Measurements from ENCODE around the gene KMT2C. TPM values are rescaled to one million over a fixed set of nuclear protein-coding genes. Genes with fewer than 3 reads are reported as not detected.

KMT2C gene
- total and polyA plus RNA-seq, 10 of the 15 experiments (the other 5 are each of a cell fraction or from before 2014, with no cell fraction given), result 3.3 to 45.2 (median 19.2) TPM

DNA sequence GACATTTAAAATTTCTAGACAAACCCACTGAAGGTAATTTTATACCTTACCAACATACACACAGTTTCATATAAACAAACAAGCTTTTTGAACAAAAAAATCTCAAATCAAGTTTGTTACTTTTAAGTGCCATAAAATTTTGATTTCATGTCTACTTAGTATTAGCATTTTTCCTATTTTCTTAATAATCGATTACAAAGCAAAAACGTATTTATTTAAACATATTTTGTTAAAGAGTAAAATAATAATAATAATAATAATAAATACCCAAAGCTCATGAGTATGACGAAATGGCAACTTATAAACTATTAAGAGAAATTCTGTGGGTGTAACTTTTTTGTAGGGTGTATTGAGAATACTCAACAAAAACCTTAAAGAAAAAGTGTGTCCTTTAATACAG, 232.7 kb downstream of the KMT2C start:
- ChIA-PET POLR2A (no interaction called here), CTCF (interaction anchor here (1.7 kb wide), 1 partner anchor 503 kb away, joined by 8 read pairs; no protein-coding TSS in a partner anchor), SMC1A (ENCODE audit: uncharacterized antibody, unreplicated experiment) (interaction anchor here (1.0 to 1.7 kb wide), 4 partner anchors 8 to 44 kb away, joined by 3 to 5 read pairs (median 4); no protein-coding TSS in a partner anchor), RAD21 (ENCODE audit: unreplicated experiment) (no interaction called here)
- Histone ChIP-seq H4K20me1 (ENCODE audit: control insufficient read depth, insufficient read depth) (no peaks in the 10 kb centered on the region), H3K9me3 (replicated peaks; ENCODE audit: control insufficient read depth, insufficient read depth, low read length) (no peaks in the 10 kb centered on the region), H3K27ac (ENCODE audit: control insufficient read depth, insufficient read depth) (no peak overlapping the region), H3K79me2 (ENCODE audit: control insufficient read depth, insufficient read depth, low read length) (no peaks in the 10 kb centered on the region), H3K4me3 (no peak overlapping the region), H3K4me1 (ENCODE audit: control insufficient read depth, insufficient read depth, low read length) (no peaks in the 10 kb centered on the region), H3K4me2 (ENCODE audit: control insufficient read depth, insufficient read depth) (no peak overlapping the region), H3K36me3 (ENCODE audit: control insufficient read depth in 2 of 2, insufficient read depth in 2 of 2, low read length in 1 of 2) (peaks cover 0 to 9% of the 10 kb centered on the region in 2 experiments; a peak in 3 of 4 replicates), H3K27me3 (replicated peaks in 1 of 2; ENCODE audit: control insufficient read depth in 2 of 2, insufficient read depth in 2 of 2, low read length in 1 of 2) (no peaks in the 10 kb centered on the region), H2AFZ (ENCODE audit: control insufficient read depth, low read depth, low read length) (no peak overlapping the region), H3K9ac (ENCODE audit: control insufficient read depth, insufficient read depth, low read length) (no peak overlapping the region)
- WGBS (ENCODE audit: insufficient coverage, insufficient replicate concordance, low lambda C conversion rate, missing lambda C conversion rate), result 99% methylated on average over 3 of the region's 3 CpGs
- FAIRE-seq, result no peak
- DNase-seq (ENCODE audit: low read depth, low spot score), result no peak
- TF ChIP-seq TBL1XR1 (IDR thresholded peaks at IDR 0.05; ENCODE audit: low read depth, low read length) (no peak), FOXK2 (IDR thresholded peaks at IDR 0.05) (no peak), ASH2L (IDR thresholded peaks at IDR 0.05; ENCODE audit: borderline replicate concordance, low read depth) (no peak), SMARCA5 (IDR thresholded peaks at IDR 0.05) (no peak), NFXL1 (IDR thresholded peaks at IDR 0.05; ENCODE audit: borderline replicate concordance) (no peak), BHLHE40 (IDR thresholded peaks at IDR 0.05; ENCODE audit: borderline replicate concordance in 1 of 2, low read depth in 2 of 2, low read length in 1 of 2) (no peak)
- TF ChIP-seq, protein P1, sequence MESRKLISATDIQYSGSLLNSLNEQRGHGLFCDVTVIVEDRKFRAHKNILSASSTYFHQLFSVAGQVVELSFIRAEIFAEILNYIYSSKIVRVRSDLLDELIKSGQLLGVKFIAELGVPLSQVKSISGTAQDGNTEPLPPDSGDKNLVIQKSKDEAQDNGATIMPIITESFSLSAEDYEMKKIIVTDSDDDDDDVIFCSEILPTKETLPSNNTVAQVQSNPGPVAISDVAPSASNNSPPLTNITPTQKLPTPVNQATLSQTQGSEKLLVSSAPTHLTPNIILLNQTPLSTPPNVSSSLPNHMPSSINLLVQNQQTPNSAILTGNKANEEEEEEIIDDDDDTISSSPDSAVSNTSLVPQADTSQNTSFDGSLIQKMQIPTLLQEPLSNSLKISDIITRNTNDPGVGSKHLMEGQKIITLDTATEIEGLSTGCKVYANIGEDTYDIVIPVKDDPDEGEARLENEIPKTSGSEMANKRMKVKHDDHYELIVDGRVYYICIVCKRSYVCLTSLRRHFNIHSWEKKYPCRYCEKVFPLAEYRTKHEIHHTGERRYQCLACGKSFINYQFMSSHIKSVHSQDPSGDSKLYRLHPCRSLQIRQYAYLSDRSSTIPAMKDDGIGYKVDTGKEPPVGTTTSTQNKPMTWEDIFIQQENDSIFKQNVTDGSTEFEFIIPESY (IDR thresholded peaks at IDR 0.05), result no peak
- TF ChIP-seq, protein P2, sequence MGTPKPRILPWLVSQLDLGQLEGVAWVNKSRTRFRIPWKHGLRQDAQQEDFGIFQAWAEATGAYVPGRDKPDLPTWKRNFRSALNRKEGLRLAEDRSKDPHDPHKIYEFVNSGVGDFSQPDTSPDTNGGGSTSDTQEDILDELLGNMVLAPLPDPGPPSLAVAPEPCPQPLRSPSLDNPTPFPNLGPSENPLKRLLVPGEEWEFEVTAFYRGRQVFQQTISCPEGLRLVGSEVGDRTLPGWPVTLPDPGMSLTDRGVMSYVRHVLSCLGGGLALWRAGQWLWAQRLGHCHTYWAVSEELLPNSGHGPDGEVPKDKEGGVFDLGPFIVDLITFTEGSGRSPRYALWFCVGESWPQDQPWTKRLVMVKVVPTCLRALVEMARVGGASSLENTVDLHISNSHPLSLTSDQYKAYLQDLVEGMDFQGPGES (IDR thresholded peaks at IDR 0.05), result no peak
- TF ChIP-seq, protein P3, sequence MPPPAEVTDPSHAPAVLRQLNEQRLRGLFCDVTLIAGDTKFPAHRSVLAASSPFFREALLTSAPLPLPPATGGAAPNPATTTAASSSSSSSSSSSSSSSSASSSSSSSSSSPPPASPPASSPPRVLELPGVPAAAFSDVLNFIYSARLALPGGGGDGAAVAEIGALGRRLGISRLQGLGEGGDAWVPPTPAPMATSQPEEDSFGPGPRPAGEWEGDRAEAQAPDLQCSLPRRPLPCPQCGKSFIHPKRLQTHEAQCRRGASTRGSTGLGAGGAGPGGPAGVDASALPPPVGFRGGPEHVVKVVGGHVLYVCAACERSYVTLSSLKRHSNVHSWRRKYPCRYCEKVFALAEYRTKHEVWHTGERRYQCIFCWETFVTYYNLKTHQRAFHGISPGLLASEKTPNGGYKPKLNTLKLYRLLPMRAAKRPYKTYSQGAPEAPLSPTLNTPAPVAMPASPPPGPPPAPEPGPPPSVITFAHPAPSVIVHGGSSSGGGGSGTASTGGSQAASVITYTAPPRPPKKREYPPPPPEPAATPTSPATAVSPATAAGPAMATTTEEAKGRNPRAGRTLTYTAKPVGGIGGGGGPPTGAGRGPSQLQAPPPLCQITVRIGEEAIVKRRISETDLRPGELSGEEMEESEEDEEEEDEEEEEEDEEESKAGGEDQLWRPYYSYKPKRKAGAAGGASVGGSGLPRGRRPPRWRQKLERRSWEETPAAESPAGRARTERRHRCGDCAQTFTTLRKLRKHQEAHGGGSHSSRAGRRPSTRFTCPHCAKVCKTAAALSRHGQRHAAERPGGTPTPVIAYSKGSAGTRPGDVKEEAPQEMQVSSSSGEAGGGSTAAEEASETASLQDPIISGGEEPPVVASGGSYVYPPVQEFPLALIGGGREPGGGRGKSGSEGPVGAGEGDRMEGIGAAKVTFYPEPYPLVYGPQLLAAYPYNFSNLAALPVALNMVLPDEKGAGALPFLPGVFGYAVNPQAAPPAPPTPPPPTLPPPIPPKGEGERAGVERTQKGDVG (CRISPR knock-in tag; IDR thresholded peaks at IDR 0.05), result no peak
- TF ChIP-seq, protein P4, sequence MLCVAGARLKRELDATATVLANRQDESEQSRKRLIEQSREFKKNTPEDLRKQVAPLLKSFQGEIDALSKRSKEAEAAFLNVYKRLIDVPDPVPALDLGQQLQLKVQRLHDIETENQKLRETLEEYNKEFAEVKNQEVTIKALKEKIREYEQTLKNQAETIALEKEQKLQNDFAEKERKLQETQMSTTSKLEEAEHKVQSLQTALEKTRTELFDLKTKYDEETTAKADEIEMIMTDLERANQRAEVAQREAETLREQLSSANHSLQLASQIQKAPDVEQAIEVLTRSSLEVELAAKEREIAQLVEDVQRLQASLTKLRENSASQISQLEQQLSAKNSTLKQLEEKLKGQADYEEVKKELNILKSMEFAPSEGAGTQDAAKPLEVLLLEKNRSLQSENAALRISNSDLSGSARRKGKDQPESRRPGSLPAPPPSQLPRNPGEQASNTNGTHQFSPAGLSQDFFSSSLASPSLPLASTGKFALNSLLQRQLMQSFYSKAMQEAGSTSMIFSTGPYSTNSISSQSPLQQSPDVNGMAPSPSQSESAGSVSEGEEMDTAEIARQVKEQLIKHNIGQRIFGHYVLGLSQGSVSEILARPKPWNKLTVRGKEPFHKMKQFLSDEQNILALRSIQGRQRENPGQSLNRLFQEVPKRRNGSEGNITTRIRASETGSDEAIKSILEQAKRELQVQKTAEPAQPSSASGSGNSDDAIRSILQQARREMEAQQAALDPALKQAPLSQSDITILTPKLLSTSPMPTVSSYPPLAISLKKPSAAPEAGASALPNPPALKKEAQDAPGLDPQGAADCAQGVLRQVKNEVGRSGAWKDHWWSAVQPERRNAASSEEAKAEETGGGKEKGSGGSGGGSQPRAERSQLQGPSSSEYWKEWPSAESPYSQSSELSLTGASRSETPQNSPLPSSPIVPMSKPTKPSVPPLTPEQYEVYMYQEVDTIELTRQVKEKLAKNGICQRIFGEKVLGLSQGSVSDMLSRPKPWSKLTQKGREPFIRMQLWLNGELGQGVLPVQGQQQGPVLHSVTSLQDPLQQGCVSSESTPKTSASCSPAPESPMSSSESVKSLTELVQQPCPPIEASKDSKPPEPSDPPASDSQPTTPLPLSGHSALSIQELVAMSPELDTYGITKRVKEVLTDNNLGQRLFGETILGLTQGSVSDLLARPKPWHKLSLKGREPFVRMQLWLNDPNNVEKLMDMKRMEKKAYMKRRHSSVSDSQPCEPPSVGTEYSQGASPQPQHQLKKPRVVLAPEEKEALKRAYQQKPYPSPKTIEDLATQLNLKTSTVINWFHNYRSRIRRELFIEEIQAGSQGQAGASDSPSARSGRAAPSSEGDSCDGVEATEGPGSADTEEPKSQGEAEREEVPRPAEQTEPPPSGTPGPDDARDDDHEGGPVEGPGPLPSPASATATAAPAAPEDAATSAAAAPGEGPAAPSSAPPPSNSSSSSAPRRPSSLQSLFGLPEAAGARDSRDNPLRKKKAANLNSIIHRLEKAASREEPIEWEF (IDR thresholded peaks at IDR 0.05; ENCODE audit: insufficient replicate concordance, low read depth, low read length), result no peak
- TF ChIP-seq, protein P5, sequence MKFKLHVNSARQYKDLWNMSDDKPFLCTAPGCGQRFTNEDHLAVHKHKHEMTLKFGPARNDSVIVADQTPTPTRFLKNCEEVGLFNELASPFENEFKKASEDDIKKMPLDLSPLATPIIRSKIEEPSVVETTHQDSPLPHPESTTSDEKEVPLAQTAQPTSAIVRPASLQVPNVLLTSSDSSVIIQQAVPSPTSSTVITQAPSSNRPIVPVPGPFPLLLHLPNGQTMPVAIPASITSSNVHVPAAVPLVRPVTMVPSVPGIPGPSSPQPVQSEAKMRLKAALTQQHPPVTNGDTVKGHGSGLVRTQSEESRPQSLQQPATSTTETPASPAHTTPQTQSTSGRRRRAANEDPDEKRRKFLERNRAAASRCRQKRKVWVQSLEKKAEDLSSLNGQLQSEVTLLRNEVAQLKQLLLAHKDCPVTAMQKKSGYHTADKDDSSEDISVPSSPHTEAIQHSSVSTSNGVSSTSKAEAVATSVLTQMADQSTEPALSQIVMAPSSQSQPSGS (IDR thresholded peaks at IDR 0.05; ENCODE audit: low read length), result no peak
- intact Hi-C loops (cut with micrococcal nuclease; ENCODE audit: unreplicated experiment), result no loop called here
- in situ Hi-C loops (cut with MboI), result no loop called here
- BruUV-seq (replicated peaks), result no TSS peak
- no peak for ATAC-seq

All from GM12878 (cell line).